Stimulated activated CD8-positive, alpha-beta memory T cell treated with anti-CD3 and anti-CD28 coated beads, Interleukin-4, amount 100 ng/mL, for 1 hour (primary cell): ENCODE data around the gene MIEN1.
"Not testable (repeated sequence)": the region's sequence is repeated elsewhere in the genome, so short reads cannot be mapped to it uniquely, and the experiment has no call there.

Experiments used
- DNase-seq, 2 donors: peaks; one replicate each; pipeline ENCODE4 v3.0.0-alpha.2; 2020; ENCODE audit warnings: low read depth in 2 of 2, low spot score in 1 of 2

The MIEN1 gene

DNA sequence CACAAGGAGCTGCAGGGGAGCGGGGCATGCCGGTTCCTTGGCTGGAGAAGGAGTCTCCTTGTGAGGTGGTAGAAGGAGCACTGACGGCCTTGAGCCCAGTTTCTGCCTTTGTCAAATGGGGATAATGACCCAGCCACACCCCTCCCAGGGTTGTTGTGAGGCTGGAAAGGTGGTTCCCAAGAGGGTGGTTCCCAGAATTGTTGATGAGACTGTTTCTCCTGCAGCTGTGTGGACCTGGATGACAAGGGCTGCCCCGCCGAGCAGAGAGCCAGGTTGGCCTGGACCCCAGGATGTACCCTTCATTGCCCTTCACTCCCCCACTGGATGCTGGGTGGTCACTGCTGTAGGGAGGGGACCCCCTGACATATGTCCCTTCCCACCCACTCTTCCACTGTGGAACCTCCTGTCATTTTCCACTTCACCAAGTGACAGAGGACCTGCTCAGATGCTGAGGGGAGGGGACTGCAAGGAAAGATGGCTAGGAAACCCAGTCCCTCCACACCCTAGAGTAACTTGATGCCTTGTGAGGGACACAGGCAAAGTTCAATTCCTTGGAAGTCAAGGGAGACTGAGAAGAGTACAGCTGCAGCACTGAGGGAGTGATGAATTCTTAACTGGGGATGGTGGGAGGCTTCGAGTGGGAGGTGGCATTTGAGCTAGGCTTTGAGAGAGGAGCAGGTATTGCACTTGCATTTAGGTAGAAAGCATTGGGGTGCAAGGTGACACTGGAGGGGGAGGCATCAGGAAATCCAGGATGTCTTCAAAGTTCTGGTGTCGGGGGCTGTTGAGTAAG, 10.6 kb downstream of the MIEN1 start:
- no peak for DNase-seq

DNA sequence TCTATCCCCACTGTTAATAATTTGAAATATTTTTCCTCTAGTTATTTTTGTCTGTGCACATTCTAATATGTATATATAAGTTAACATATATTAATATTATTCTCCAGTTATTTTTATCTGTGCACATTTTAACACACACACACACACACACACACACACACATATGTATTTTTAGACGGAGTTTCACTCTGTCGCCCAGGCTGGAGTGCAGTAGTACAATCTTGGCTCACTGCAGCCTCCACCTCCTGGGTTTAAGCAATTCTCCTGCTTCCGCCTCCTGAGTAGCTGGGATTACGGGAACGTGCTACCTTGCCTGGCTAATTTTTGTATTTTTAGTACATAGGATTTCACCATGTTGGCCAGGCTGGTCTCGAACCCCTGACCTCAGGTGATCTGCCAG, 12.7 kb downstream of the MIEN1 start:
- no peak for DNase-seq

DNA sequence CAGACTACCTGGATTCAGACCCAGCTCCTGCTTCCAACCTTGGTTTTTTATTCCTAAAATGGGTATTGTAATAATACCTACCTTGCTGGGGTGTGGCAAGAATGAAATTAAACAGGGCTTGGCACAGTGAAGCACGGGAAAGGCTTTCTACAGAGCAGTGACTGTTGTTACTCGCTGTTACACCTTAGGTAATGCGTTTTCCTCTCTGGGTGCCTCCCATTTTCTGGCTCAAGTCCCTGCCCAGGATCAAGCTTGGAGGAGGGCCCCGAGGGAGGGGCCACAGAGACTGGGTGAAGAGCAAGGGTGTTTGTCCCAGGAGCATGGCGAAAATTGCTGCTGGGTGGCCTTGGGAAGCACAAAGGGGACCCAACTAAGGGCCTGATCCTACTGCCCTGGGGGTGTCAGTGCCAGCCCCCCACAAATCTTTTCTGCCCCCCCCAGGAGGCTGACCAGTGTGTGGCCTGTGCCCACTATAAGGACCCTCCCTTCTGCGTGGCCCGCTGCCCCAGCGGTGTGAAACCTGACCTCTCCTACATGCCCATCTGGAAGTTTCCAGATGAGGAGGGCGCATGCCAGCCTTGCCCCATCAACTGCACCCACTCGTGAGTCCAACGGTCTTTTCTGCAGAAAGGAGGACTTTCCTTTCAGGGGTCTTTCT, 13.3 kb downstream of the MIEN1 start:
- no peak for DNase-seq

DNA sequence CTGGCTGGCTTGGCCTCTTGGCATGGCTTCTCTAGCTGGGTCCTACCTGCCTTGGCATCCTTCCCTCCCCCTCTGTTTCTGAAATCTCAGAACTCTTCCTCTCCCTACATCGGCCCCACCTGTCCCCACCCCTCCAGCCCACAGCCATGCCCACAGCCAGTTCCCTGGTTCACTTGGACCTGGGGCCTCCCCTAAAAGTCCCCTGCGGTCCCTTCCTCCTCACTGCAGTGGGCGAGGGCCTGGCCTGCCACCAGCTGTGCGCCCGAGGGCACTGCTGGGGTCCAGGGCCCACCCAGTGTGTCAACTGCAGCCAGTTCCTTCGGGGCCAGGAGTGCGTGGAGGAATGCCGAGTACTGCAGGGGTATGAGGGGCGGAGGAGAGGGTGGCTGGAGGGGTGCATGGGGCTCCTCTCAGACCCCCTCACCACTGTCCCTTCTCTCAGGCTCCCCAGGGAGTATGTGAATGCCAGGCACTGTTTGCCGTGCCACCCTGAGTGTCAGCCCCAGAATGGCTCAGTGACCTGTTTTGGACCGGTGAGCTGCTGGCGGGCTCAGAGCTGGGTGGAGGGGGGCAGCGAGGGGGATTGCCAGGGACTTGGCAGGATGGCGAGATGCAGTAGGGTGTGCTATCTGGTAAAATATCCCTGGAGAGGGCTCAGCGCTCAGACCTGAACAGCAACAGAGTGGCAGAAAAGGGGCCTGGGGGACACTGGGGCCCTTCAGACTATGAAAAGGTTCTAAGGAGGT, 14.1 kb downstream of the MIEN1 start:
- DNase-seq, result no peak

DNA sequence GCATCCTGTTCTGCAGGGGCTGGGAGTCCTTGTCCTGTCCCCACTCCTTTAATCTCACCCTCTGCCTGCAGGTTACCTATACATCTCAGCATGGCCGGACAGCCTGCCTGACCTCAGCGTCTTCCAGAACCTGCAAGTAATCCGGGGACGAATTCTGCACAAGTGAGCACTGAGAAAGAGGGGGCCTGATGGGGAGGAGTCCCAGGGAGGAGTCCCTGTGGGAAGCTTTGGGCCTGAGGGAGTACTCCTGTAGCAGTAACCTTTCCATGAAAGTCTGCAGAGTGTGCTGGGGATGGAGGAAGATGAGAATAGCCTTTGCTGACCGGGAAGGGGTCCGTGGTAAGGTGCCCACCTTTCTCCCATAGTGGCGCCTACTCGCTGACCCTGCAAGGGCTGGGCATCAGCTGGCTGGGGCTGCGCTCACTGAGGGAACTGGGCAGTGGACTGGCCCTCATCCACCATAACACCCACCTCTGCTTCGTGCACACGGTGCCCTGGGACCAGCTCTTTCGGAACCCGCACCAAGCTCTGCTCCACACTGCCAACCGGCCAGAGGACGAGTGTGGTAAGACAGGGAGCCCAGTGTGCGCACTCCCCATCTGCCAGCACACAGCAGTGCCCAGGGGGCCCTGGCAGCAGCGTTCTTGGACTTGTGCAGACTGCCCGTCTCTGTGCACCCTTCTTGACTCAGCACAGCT, 14.8 kb downstream of the MIEN1 start:
- no peak for DNase-seq

DNA sequence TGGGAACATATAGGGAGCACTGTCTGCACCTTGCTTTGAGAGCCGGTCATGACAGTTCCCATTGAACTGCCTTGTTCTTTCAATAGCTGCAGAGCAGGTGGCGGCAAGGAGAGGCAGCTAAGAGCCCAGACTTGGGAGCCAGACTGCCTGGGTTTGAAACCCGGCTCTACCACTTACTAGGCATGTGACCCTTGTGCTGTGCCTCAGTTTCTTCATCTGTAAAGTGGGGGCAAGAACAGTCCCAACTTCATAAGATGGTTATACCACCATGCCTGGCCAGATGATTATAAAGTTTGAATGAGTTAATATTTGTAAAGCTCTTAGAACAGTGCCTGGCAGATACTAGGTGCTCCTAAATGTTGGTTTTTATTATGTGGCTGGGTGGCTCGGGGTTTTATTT, 16.1 kb downstream of the MIEN1 start:
- no peak for DNase-seq

DNA sequence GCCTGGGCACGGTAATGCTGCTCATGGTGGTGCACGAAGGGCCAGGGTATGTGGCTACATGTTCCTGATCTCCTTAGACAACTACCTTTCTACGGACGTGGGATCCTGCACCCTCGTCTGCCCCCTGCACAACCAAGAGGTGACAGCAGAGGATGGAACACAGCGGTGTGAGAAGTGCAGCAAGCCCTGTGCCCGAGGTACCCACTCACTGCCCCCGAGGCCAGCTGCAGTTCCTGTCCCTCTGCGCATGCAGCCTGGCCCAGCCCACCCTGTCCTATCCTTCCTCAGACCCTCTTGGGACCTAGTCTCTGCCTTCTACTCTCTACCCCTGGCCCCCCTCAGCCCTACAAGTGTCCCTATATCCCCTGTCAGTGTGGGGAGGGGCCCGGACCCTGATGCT, 18.5 kb downstream of the MIEN1 start:
- DNase-seq, result no peak

DNA sequence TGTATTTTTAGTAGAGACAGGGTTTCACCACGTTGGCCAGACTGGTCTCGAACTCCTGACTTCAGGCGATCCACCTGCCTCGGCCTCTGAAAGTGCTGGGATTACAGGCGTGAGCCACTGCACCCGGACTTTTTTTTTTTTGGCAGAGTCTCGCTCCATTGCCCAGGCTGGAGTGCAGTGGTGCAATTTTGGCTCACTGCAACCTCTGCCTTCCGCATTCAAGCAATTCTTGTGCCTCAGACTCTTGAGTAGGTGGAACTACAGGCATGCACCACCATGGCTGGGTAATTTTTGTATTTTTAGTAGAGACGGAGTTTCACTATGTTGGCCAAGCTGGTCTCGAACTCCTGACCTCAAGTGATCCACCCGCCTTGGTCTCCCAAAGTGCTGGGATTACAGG, 19.3 kb downstream of the MIEN1 start:
- DNase-seq, result not testable (repeated sequence)

DNA sequence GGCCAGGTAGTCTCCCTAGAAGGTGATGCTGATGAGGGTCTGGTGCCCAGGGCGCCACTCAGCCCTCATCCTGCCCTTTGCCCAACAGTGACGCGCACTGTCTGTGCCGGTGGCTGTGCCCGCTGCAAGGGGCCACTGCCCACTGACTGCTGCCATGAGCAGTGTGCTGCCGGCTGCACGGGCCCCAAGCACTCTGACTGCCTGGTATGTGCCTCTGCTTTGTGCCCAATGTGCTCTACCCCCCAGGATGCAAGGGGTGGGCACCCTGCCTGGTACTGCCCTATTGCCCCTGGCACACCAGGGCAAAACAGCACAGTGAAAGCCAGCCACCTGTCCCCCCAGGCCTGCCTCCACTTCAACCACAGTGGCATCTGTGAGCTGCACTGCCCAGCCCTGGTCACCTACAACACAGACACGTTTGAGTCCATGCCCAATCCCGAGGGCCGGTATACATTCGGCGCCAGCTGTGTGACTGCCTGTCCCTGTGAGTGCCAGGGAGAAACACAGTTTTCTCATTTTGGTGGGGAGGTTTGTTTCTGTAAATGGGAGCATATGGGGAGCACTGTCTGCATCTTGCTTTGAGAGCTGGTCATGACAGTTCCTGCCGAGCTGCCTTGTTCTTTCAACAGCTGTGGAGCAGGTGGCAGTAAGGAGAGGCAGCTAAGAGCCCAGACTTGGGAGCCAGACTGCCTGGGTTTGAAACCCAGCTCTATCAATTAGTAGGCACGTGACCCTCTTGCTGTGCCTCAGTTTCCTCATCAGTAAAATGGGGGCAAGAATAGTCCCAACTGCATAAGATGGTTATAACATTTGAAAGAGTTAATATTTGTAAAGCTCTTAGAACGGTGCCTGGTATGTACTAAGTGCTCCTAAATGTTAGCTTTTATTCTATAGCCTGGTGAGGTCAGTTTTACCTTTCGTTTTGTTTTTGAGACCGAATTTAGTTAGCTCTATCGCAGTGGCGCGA, 20.1 kb downstream of the MIEN1 start:
- no peak for DNase-seq

DNA sequence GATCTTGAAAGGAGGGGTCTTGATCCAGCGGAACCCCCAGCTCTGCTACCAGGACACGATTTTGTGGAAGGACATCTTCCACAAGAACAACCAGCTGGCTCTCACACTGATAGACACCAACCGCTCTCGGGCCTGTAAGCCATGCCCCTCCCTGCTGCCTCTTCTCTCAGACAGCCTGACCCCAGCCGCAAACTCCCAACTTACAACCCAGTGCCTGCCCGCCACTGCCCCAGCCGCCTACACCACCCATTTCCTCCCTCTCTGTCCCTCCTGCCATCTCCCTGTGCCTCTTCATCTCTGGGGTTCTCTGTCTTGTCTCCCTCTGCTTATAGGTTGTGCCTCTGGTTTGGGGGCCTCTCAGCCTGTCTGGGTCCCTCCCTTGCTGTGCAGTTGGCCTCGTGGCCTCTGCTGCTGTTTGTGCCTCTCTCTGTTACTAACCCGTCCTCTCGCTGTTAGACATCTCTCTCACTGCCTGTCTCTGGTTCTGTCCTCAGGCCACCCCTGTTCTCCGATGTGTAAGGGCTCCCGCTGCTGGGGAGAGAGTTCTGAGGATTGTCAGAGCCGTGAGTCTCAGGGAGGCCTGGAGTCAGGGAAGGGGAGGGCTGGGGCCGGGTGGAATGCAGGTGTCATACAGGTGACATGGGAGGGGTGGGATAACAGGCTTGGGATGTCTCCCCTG, 20.9 kb downstream of the MIEN1 start:
- no peak for DNase-seq

DNA sequence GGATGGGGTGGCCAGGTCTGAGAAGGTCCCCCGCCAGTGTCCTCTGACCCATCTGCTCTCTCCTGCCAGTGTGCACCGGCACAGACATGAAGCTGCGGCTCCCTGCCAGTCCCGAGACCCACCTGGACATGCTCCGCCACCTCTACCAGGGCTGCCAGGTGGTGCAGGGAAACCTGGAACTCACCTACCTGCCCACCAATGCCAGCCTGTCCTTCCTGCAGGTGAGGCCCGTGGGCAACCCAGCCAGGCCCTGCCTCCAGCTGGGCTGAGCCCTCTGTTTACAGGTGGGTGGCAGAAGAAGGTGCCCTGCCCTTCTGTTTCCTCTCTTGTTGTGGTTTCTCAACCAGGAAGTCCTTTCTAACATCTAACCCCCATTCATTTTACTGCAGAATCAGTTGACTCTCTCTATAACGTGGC, 23.4 kb downstream of the MIEN1 start:
- no peak for DNase-seq

DNA sequence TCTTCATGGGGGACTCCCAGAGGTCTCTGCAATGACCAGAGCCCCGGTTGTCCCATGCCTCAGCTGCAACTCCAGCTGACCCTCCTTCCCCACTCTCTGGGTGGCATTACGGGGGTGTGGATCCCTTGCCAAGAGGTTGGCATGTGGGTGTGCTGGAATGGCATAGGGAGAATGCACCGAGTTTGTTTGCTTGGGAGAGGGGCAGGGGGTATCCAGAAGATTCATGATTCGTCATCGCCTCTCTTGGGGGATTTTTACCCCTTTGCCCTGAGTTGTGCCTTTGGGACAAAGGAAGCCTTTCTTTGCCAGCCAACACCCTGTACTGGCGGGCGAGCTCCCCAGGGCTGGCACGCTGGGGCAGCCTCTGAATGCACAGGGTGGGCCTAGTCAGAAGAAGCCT, 23.9 kb downstream of the MIEN1 start:
- no peak for DNase-seq

DNA sequence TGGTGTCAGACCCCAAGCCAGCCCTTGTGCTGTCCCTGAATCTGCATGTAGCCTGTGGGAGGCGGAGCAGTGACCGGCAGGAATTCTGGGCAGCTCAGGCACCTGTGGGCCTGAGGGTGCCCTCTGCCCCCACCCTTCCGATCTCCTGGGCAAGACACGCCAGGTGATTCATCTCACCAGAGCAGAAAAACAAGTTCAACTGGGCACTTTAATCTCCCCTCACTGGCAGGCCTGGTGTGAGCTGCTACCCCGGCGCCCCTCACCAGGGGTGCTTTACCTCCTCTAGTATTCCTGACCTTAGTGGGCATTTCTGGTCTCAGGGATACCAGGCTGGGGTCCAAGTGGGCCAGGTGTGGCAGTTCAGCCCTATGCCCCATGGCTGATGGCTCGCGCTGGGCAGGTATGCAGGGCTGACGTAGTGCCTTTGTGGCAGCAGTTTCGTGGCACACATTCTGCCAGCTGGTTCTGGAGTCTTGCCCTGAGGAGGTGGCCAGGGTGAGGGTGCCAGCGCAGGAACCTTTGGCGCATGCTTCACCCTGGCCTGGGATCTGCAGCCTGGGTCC, 24.5 kb downstream of the MIEN1 start:
- DNase-seq, result no peak

DNA sequence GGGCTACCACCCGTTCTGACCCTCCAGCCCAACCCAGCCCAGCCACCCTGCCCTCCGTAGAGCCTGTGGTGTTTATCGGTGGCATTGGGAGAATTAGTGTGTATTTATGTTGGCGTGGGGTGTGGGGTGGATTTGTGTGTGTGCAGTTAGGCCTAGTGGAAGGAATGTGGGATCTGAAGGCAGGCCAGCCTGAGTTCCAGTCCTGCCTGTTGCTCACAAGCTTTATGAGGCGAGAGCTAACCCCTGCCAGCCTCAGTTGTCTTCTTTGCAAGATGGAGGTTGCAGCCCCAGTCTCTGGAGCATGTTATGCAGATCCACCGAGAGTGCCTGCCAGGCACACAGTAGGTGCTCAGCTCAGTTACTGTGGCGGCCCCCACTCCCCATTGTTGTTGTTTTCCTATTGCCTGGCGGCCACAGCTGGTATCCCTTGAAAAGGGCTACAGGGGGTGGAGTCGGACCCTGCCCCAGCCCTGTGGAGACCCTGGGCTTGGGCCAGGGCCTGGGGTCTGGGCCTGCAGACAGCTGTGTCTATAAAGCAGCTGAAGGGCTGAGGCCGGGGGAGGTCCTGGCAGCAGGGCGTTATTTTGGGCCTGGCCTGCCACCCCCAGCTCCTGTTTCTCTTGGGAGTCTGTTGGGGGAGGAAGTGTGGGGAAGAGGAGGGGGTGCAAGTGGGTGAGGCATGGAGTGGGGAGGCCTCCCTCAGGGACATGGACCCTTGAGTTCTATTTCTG, 25.3 kb downstream of the MIEN1 start:
- no peak for DNase-seq

DNA sequence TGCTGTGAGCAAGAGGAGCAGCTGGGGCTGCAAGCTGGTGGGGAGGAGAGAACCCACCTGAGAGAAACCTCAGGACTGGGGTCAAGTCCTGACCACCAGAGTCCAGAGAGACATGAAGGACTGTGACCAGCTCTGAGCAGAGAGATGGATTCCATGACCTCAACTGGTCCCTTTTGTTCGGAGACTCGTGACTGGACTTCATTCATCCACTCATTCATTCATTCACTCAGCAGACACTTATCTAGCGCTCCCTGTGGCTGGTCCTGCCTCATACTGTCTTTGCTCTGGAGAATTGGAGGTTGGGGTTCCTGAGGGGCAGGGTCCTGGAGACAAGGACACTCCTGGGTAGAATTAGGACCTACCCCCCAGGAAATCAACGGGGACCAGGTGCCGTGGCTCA, 26.4 kb downstream of the MIEN1 start:
- no peak for DNase-seq

DNA sequence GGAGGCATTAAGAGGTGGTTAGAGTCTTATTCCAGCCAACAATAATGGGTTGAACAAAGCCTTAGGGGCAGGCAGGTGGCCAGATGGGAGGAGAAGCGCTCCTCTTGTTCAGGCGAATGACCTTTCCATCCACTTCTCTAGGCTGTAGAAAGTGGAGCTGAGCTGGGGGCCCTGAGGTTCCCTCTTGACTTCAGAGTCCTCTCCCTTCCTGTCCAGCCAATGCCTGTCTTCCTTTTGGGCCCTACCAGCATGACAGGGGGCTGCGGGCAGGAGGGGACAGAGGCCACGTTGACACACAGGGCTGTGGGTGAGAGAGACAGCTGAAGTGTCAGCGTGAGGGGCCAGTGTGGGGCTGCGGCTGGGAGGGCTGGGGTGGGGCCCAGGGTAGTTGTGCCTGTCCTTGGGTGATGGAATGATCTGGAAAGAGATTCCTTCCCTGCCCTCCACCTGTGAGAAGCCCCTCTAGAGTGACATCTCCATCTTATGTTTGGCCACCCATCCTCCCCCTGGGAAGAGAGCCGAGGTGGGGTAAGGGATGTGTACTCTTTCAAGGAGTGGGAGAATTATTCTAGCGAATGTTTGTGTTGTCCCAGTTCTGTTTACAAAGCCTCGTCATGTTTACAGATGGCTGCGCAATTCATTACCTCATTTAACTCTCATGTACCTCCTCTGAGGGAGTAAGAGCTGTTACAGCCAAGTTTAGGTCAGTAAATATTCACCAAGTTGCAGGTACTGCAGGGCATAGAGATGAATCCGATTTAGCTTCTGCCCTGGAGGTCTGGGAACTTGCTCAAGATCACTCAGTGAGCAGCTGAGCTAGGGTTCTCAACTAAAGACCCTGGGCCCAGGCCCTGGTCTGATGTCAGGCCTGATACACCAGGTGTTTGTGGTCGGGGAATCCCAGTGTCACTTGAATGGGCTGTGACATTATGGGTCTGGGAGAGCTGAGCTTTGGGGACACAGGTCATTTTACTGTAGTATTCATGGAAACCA, 27.1 kb downstream of the MIEN1 start:
- DNase-seq, result no peak

DNA sequence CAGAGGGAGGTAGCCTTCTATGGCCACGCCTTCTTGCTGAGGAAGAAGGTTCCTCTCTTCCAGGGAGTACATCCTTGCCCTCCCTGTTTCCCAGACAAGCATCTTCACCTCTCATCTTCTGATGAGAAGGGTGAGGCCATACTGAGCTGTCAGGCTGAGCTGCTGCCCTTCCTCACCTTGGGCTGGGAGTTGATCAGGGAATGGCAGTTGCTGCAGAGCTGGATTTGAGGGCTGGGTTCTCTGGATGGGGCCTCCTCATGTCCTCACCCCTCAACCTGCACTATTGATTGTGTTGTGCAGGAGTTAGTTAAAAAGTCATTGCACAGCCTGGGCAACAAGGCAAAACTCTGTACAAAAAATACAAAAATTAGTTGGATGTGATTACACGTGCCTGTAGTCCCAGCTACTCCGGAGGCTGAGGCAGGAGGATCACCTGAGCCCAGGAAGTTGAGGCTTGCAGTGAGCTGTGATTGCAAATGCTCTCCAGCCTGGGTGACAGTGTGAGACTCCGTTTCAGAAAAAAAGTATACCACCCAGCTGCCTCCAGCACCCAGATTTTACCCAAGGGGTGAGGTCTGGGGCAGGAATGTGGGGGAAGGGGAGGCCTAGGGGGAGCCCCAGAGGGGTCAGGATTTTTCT, 28.4 kb downstream of the MIEN1 start:
- DNase-seq, result no peak
